GM18520 (cell line): ENCODE data around the gene SYT12.
"Not testable (repeated sequence)": the region's sequence is repeated elsewhere in the genome, so short reads cannot be mapped to it uniquely, and the experiment has no call there.

Experiments used
- ATAC-seq: cut with Tn5 transposase; IDR thresholded peaks from one replicate; pipeline ENCODE4 v1.9.1; 2021; ENCODE audit not compliant: unreplicated experiment

The SYT12 gene

GRCh38 chr11:66992041-66992440, 30.9 kb upstream of the SYT12 start:
- no peak for ATAC-seq

DNA sequence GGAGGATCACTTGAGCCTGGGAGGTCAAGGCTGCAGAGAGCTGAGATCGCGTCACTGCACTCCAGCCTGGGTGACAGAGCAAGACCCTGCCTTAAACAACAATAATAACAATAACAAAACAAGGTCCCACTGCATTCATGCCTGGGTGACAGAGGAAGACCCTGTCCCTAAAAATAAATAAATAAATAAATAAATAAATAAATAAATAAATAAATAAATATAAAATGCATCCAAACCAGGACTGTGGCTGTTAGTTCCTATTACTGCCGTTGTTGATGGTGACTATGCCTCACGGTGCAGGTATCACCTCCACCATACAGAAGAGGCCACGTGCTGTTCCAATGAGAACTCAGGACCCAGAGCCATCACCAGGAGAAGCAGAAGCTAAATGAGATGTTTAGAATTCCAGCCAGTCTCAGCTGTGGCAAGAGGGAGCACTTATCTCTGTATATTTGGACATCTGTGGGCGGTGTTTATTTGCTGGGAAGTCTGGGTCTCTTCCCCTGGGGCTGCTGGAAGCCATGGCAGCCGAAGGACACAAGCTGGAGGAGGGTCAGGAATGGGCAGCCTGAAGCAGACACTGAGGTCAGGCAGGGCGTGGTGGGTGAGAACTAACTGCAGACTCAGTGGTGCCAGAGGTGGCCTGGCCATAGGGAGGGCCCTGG, 26.2 kb upstream of the SYT12 start:
- no peak for ATAC-seq

GRCh38 chr11:66999555-66999954, 23.4 kb upstream of the SYT12 start:
- no peak for ATAC-seq

DNA sequence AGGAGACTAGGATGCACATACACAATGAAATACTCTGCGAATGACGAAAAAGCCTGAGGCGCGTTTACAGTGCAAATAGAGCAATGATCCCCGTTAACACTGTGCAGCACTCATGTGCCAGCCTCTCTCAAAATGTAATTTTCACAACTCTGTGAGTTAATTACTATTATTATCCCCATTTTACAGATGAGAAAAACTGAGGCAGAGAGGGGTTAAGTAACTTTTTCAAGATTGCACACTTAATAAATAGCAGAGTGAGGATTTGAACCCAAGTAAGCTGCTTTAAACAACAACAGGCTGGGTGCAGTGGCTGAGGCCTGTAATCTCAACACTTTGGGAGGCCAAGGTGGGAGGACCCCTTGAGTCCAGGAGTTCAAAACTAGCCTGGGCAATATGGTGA, 21.6 kb upstream of the SYT12 start:
- no peak for ATAC-seq

- no peak for ATAC-seq
Measured at GRCh38 chr11:67002297-67002913, 20.5 kb upstream of the SYT12 start.

DNA sequence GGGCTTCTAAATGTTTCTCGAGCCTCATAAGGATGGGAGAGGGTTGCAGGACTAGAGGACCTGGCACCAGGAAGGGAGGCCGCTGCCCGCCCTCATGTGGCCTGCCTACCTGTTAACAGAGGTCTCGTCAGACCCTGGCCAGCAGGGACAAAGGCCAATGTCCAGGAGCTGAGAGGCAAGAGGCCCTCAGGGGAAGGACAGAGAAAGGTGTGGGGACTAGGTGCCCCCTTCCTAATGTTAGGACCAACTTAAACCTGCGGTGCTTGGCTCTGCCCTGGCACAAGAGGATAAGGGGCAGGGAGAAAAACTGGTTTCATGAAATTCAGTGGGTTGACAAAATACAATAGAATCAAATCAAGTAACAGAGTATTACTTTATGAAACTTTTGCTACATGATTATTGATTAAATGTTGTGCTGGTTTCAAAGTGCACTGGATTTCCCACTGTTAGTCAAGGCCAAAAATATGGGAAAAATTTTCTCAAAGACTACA, 20.0 kb upstream of the SYT12 start:
- no peak for ATAC-seq

DNA sequence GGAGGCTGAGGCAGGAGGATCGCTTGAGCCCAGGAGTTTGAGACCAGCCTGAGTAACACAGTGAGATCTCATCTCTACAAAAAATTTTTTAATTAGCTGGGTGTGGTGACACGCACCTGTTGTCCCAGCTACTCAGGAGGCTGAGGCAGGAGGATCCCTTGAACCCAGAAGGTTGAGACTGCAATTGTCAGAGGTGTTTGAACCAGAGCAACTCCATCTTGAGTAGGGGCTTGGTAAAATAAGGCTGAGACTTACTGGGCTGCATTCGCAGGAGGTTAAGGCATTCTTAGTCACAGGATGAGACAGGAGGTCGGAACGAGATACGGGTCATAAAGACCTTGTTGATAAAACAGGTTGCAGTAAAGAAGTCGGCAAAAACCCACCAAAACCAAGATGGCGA, 17.7 kb upstream of the SYT12 start:
- ATAC-seq, result not testable (repeated sequence)

GRCh38 chr11:67006029-67006884, 16.7 kb upstream of the SYT12 start:
- ATAC-seq, result no peak

DNA sequence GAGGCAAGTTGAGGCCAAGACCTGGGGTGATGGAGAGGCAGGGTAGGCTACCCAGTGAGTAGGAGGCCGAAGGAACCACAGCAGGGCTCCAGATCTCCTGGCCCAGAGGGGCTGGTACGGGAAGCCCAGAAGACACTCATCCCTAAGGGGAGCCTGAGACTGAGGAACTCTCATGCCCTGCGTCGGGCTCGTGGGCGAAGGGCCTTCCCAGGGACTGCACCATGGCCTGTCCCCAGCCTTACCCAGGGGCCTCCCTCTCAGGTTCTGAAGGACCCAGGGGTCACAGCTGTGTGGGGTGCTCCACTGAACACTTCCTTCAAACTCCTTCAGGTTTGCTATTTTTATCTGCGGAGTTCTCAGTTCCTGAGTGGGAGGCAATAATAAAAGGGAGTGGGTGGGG, 15.8 kb upstream of the SYT12 start:
- ATAC-seq, result no peak

GRCh38 chr11:67010296-67010905, 12.5 kb upstream of the SYT12 start:
- no peak for ATAC-seq

DNA sequence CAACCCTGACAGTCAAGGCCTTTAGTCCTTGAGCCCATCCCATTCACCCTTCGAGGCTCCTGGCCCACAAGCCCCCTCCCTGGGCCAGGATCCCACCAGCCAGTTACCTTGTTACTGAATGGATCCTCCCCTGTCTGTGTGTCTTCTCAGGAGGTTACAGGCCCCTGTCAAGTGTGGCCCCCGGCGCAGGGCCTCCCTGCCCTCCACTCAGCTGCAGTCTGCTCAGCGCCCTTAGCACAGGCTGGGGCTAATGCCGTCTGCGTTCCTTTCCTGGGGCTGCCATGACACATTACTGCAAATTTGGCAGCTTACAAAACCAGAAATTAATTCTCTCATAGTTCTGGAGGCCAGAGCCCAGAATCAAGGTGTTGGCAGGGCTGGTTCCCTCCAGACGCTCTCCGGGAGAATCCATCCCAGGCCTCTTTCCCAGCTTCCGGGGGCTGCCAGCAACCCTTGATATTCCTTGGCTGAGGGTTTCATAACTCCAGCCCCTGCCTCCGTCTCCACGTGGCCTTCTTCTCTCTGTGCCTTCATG, 9.4 kb upstream of the SYT12 start:
- no peak for ATAC-seq

GRCh38 chr11:67014343-67014742, 8.6 kb upstream of the SYT12 start:
- no peak for ATAC-seq

DNA sequence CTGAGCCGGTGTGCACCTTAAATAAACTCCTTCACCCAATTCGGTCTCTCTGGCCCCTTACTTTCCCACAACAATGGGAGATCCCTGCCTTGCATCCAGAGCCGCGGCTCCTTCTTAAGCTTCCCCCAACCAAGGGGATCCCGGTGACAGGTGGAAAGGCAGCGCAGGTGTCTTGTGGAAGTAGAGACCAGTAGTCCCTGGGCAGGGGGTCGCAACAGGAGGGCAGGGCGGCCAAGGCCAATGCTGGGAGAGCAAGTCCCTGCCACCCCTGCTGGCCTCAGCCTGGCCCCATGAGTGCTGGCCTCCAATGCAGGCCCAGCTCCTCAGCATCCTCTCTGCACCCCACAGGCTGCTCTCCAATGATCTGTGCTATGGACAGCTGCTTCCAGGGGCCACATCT, 7.9 kb upstream of the SYT12 start:
- no peak for ATAC-seq

- no peak for ATAC-seq
Measured at GRCh38 chr11:67016550-67016949, 6.4 kb upstream of the SYT12 start.

GRCh38 chr11:67020949-67021348, 2.0 kb upstream of the SYT12 start:
- no peak for ATAC-seq

DNA sequence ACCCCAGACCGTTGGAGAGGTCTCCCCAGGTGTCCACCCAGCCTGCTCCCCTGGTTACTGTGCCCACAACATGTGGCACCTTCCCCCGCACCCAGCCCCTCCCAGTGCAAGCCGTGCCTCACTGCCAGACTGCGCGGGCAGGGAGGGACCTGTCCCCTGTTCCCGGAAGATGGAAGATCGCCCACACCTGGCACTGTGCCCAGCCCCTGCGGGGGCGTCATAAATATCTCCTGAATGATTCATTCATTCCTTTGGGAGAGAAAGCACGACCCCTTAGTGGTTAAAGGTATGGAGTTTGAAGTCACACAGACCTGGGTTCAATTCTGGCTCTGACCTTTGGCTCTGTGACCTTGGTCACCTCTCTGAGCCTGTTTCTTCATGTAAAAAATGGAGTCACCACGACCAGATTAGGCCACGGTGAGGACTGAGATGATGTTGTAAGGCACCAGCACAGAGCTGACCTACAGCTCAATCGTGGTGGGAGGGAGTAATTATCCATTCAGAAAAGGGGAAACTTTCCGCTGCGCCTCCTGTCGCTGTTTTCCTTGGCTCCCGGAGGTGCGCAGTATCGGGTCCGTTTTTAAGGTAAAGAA, 497 bp upstream of the SYT12 start:
- no peak for ATAC-seq

GRCh38 chr11:67023957-67024353, 1.0 kb downstream of the SYT12 start:
- ATAC-seq, result no peak

DNA sequence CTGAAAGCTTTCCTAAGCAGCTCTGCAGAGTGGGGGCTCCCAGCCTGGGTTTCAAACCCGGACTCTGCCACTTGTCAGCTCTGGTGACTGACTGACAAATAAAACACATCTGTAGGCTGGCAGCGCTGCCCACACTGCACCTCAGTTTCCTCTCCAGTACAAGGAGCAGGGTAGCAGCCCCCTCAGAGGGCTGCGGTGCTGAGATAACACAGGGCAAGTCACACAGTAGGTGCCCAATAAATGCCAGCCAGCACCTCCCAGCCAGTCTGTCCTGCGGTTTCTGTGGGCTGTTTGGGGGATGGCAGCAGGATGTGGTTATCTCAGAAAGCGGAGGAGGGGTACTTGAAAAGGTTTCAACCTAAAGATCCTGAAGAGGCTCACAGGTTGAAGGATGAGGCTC, 1.5 kb downstream of the SYT12 start:
- ATAC-seq, result no peak

- no peak for ATAC-seq
Measured at GRCh38 chr11:67024966-67025365, 2.0 kb downstream of the SYT12 start.

GRCh38 chr11:67025750-67026149, 2.8 kb downstream of the SYT12 start:
- no peak for ATAC-seq

GRCh38 chr11:67026941-67027340, 4.0 kb downstream of the SYT12 start:
- ATAC-seq, result no peak
